ENCODE data around the gene ZNF710.

ZNF710 gene

DNA sequence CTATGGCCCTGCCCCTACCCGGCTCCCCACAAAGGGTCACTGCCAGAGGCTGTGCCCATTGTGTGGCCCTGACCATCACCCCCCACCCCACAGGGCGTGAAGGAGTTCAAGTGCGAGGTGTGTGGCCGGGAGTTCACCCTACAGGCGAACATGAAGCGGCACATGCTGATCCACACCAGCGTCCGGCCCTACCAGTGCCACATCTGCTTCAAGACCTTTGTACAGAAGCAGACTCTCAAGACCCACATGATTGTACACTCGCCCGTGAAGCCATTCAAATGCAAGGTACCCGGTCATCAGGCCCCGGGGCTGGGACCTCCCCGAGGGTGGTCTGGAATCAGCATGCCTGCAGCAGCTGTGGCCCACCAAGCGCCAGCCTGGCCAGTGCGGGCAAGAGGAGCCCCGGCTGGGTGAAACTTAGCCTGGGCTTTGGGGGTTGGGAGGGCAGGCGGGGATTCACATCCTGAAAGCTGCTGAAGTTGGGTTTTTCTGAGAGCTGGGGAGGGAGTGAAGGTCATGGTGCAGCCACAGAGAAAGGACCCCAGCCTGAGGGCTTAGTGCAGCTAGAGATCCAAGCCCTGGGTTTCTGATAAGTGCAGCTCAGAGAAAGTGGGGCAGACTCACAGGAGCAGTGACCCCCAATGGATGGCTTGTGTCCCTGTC lies 72.0 kb downstream of the ZNF710 start:
- Histone ChIP-seq H3F3A (ENCODE audit: low read depth) (no peaks in the 10 kb centered on the region), H3K36me3 (ENCODE audit: insufficient read depth, low read length) (peaks cover 50% of the 10 kb centered on the region; the same call in 1 of the 2 replicates), H3K4me3 (ENCODE audit: low read length, poor library complexity, severe bottlenecking) (no peak overlapping the region), H3K9ac (ENCODE audit: low read depth, low read length, poor library complexity, severe bottlenecking) (no peak overlapping the region), H3K9me2 (replicated peaks; ENCODE audit: low read depth, low read length) (no peaks in the 10 kb centered on the region), H3K9me3 (ENCODE audit: insufficient read depth, low read depth, low read length) (no peaks in the 10 kb centered on the region), H3K4me2 (ENCODE audit: low read depth, low read length, poor library complexity, severe bottlenecking) (no peak overlapping the region), H3K27me3 (ENCODE audit: insufficient read depth, low read length, poor library complexity, severe bottlenecking) (no peaks in the 10 kb centered on the region), H3K4me1 (ENCODE audit: insufficient read depth, low read length, poor library complexity, severe bottlenecking) (no peaks in the 10 kb centered on the region), H4K20me1 (ENCODE audit: insufficient read depth, low read length, poor library complexity, severe bottlenecking) (no peaks in the 10 kb centered on the region), H3K79me2 (ENCODE audit: insufficient read depth, low read length) (no peaks in the 10 kb centered on the region), H2AFZ (ENCODE audit: low read length) (no peak overlapping the region)
- TF ChIP-seq, protein P1, sequence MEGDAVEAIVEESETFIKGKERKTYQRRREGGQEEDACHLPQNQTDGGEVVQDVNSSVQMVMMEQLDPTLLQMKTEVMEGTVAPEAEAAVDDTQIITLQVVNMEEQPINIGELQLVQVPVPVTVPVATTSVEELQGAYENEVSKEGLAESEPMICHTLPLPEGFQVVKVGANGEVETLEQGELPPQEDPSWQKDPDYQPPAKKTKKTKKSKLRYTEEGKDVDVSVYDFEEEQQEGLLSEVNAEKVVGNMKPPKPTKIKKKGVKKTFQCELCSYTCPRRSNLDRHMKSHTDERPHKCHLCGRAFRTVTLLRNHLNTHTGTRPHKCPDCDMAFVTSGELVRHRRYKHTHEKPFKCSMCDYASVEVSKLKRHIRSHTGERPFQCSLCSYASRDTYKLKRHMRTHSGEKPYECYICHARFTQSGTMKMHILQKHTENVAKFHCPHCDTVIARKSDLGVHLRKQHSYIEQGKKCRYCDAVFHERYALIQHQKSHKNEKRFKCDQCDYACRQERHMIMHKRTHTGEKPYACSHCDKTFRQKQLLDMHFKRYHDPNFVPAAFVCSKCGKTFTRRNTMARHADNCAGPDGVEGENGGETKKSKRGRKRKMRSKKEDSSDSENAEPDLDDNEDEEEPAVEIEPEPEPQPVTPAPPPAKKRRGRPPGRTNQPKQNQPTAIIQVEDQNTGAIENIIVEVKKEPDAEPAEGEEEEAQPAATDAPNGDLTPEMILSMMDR (conservative IDR thresholded peaks at IDR 0.05; ENCODE audit: low read length): no peak
- TF ChIP-seq EZH2phosphoT487 (IDR thresholded peaks at IDR 0.05; ENCODE audit: borderline replicate concordance): no peak

DNA sequence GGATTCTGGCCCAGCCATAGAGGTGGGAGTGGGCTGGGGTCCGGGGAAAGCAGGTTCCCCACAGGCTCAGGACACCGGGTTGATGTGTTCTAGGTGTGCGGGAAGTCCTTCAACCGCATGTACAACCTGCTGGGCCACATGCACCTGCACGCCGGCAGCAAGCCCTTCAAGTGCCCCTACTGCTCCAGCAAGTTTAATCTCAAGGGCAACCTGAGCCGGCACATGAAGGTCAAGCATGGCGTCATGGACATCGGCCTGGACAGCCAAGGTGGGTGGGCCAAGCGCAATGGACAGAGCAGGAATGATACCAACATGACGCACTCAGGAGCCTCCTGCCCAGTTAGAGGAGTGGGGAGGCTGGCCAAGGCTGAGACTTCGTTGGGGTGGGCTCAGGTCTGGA lies 72.9 kb downstream of the ZNF710 start:
- Histone ChIP-seq H3K9me2 (replicated peaks; ENCODE audit: low read depth, low read length) (no peaks in the 10 kb centered on the region), H3K36me3 (ENCODE audit: insufficient read depth, low read length) (peaks cover 51% of the 10 kb centered on the region; the same call in 1 of the 2 replicates), H3K4me1 (ENCODE audit: insufficient read depth, low read length, poor library complexity, severe bottlenecking) (no peaks in the 10 kb centered on the region), H3K9me3 (ENCODE audit: insufficient read depth, low read depth, low read length) (no peaks in the 10 kb centered on the region), H3K4me3 (ENCODE audit: low read length, poor library complexity, severe bottlenecking) (no peak overlapping the region), H3F3A (ENCODE audit: low read depth) (no peaks in the 10 kb centered on the region), H3K27me3 (ENCODE audit: insufficient read depth, low read length, poor library complexity, severe bottlenecking) (no peaks in the 10 kb centered on the region), H3K79me2 (ENCODE audit: insufficient read depth, low read length) (no peaks in the 10 kb centered on the region), H3K9ac (ENCODE audit: low read depth, low read length, poor library complexity, severe bottlenecking) (no peak overlapping the region), H4K20me1 (ENCODE audit: insufficient read depth, low read length, poor library complexity, severe bottlenecking) (no peaks in the 10 kb centered on the region), H2AFZ (ENCODE audit: low read length) (no peak overlapping the region), H3K4me2 (ENCODE audit: low read depth, low read length, poor library complexity, severe bottlenecking) (no peak overlapping the region)
- no peak for TF ChIP-seq EZH2phosphoT487 (IDR thresholded peaks at IDR 0.05; ENCODE audit: borderline replicate concordance)
- TF ChIP-seq, protein P1 (conservative IDR thresholded peaks at IDR 0.05; ENCODE audit: low read length): no peak

DNA sequence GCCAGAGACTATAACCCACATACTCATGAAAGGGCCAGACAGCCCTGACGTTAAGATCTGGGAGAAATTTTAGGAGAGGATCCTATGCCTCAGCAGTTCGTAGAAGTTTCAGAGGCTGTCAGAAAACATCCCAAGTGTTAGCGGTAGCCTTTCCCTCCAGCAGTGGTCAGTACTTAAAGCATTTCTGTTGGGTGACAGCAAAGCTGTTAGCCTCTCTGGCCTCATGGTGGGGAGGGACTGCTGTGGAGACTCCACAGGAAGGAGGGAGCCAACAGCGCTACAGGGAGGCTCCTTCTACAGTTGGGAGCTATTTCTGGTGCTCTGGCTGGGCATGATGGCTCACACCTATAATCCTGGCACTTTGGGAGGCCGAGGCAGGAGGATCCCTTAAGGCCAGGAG lies 73.8 kb downstream of the ZNF710 start:
- Histone ChIP-seq H3K4me3 (ENCODE audit: low read length, poor library complexity, severe bottlenecking) (no peak overlapping the region), H3K79me2 (ENCODE audit: insufficient read depth, low read length) (no peaks in the 10 kb centered on the region), H3K4me2 (ENCODE audit: low read depth, low read length, poor library complexity, severe bottlenecking) (no peak overlapping the region), H3K36me3 (ENCODE audit: insufficient read depth, low read length) (peaks cover 52% of the 10 kb centered on the region; the same call in 1 of the 2 replicates), H4K20me1 (ENCODE audit: insufficient read depth, low read length, poor library complexity, severe bottlenecking) (no peaks in the 10 kb centered on the region), H2AFZ (ENCODE audit: low read length) (no peak overlapping the region), H3K9ac (ENCODE audit: low read depth, low read length, poor library complexity, severe bottlenecking) (no peak overlapping the region), H3F3A (ENCODE audit: low read depth) (no peaks in the 10 kb centered on the region), H3K9me3 (ENCODE audit: insufficient read depth, low read depth, low read length) (no peaks in the 10 kb centered on the region), H3K4me1 (ENCODE audit: insufficient read depth, low read length, poor library complexity, severe bottlenecking) (no peaks in the 10 kb centered on the region), H3K9me2 (replicated peaks; ENCODE audit: low read depth, low read length) (no peaks in the 10 kb centered on the region), H3K27me3 (ENCODE audit: insufficient read depth, low read length, poor library complexity, severe bottlenecking) (no peaks in the 10 kb centered on the region)
- no peak for TF ChIP-seq EZH2phosphoT487 (IDR thresholded peaks at IDR 0.05; ENCODE audit: borderline replicate concordance)
- TF ChIP-seq, protein P1 (conservative IDR thresholded peaks at IDR 0.05; ENCODE audit: low read length): no peak
